ENCODE data around the gene PLEKHM3. TPM values are rescaled to one million over a fixed set of nuclear protein-coding genes. Genes with fewer than 3 reads are reported as not detected.

PLEKHM3 gene
- total and polyA plus RNA-seq, 2 of the 13 experiments (the other 11 are each of a cell fraction or from before 2014, with no cell fraction given) = 4.5 to 4.7 TPM

GRCh38 chr2:207830778-207831438 is 194.4 kb downstream of the PLEKHM3 start (continued):
- TF ChIP-seq ZNF839 (CRISPR knock-in tag; IDR thresholded peaks at IDR 0.05; ENCODE audit: borderline replicate concordance) (no peak), ZGPAT (CRISPR knock-in tag; IDR thresholded peaks at IDR 0.05) (no peak), TBL1XR1 (IDR thresholded peaks at IDR 0.05; ENCODE audit: borderline replicate concordance, low read length, partially characterized antibody) (no peak), SOX6 (IDR thresholded peaks at IDR 0.05) (no peak), SOX6 (CRISPR knock-in tag; IDR thresholded peaks at IDR 0.05) (peak; percentile 46; the same call in 1 of the 2 replicates), HOXD1 (CRISPR knock-in tag; IDR thresholded peaks at IDR 0.05) (no peak), ZNF20 (CRISPR knock-in tag; IDR thresholded peaks at IDR 0.05) (no peak), TARDBP (CRISPR knock-in tag; IDR thresholded peaks at IDR 0.05) (no peak), ZNF468 (CRISPR knock-in tag; IDR thresholded peaks at IDR 0.05) (no peak), ZNF441 (CRISPR knock-in tag; IDR thresholded peaks at IDR 0.05; ENCODE audit: borderline replicate concordance) (peak; percentile 27; the same call in 1 of the 2 replicates), ERF (CRISPR knock-in tag; IDR thresholded peaks at IDR 0.05) (0 out of 2 replicates have a peak, but pooled peaks have one; percentile 13), POLR2AphosphoS2 (IDR thresholded peaks at IDR 0.05; ENCODE audit: low read depth, low read length) (no peak), SYNCRIP (IDR thresholded peaks at IDR 0.05; ENCODE audit: insufficient read depth, low read depth, low read length) (no peak), HDAC6 (IDR thresholded peaks at IDR 0.05; ENCODE audit: low read depth, low read length) (no peak), DNMT1 (CRISPR knock-in tag; IDR thresholded peaks at IDR 0.05) (no peak), ZNF580 (CRISPR knock-in tag; IDR thresholded peaks at IDR 0.05; ENCODE audit: borderline replicate concordance, low read depth) (no peak), U2AF2 (IDR thresholded peaks at IDR 0.05; ENCODE audit: low read depth, low read length) (no peak), MED1 (CRISPR knock-in tag; IDR thresholded peaks at IDR 0.05) (peak; percentile 56; the same call in 1 of the 2 replicates), RCOR2 (CRISPR knock-in tag; IDR thresholded peaks at IDR 0.05) (peak; percentile 67; the same call in 1 of the 2 replicates), ARID2 (CRISPR knock-in tag; IDR thresholded peaks at IDR 0.05; ENCODE audit: borderline replicate concordance) (no peak), ATF7-NPFF (CRISPR knock-in tag; IDR thresholded peaks at IDR 0.05; ENCODE audit: low read depth) (no peak), ZNF143 (CRISPR knock-in tag; IDR thresholded peaks at IDR 0.05) (no peak), SMAD9 (CRISPR knock-in tag; IDR thresholded peaks at IDR 0.05) (no peak), CSRNP2 (CRISPR knock-in tag; conservative IDR thresholded peaks at IDR 0.05; ENCODE audit: low read depth) (no peak), EHMT2 (IDR thresholded peaks at IDR 0.05; ENCODE audit: borderline replicate concordance, low read depth, low read length) (no peak), ZNF784 (CRISPR knock-in tag; IDR thresholded peaks at IDR 0.05; ENCODE audit: borderline replicate concordance) (no peak), ZNF761 (CRISPR knock-in tag; conservative IDR thresholded peaks at IDR 0.05) (no peak), BRD4 (CRISPR knock-in tag; IDR thresholded peaks at IDR 0.05) (no peak), KLF11 (CRISPR knock-in tag; IDR thresholded peaks at IDR 0.05) (no peak), NR3C1 (CRISPR knock-in tag; IDR thresholded peaks at IDR 0.05) (no peak)

Measured in HepG2 (cell line).